IMR-90 (cell line): ENCODE results near the gene PLCG2. TPM values are rescaled to one million over a fixed set of nuclear protein-coding genes. Genes with fewer than 3 reads are reported as not detected.

Experiments used
- ATAC-seq: fragments of 200-7000 bp; cut with Tn5 transposase; 2 replicates; pipeline ENCODE4 v1.9.1; 2020; ENCODE audit warnings: low read depth, mild to moderate bottlenecking, moderate library complexity
- BruUV-seq: library from RNA; stranded (reverse); fragments of 400-500 nt; replicated peaks from 2 replicates; lab custom pipeline; 2021; lab: Mats Ljungman, UMichigan
- CTCF ChIA-PET: fragments of 300-600 bp; formaldehyde crosslinking; extraction: SDS; loops from one replicate; lab custom pipeline; 2021; ENCODE audit warnings: antibody characterized with exemption; lab: Yijun Ruan, JAX
- POLR2A ChIA-PET: fragments of 300-600 bp; sonication (Branson Sonifier 250); formaldehyde crosslinking; loops from one replicate; lab custom pipeline; 2022; ENCODE audit warnings: antibody characterized with exemption; ENCODE audit not compliant: unreplicated experiment; lab: Charles Lee
- DNase-seq: peaks from one replicate; pipeline ENCODE4 v3.0.0; 2013
- H2AFZ ChIP-seq: replicated peaks from 2 replicates; pipeline ENCODE3; 2013; ENCODE audit warnings: low read length, mild to moderate bottlenecking; ENCODE audit not compliant: poor library complexity
- H2AK5ac ChIP-seq: 2 replicates; pipeline ENCODE4 v1.6.1; 2013; ENCODE audit warnings: low read depth, low read length, inconsistent platforms
- H2AK9ac ChIP-seq: replicated peaks from 2 replicates; pipeline ENCODE3; 2013; ENCODE audit warnings: mild to moderate bottlenecking, low read depth, low read length, moderate library complexity; ENCODE audit not compliant: poor library complexity
- H2BK120ac ChIP-seq: 2 replicates; pipeline ENCODE4 v1.6.1; 2013; ENCODE audit warnings: low read depth, low read length, inconsistent platforms
- H2BK15ac ChIP-seq: 3 replicates; pipeline ENCODE4 v1.6.1; 2013; ENCODE audit warnings: low read depth, low read length, inconsistent platforms
- H2BK20ac ChIP-seq: 2 replicates; pipeline ENCODE4 v1.6.1; 2013; ENCODE audit warnings: low read depth, mild to moderate bottlenecking, inconsistent platforms, low read length, moderate library complexity
- H2BK5ac ChIP-seq: 2 replicates; pipeline ENCODE4 v1.6.1; 2013; ENCODE audit warnings: mild to moderate bottlenecking, low read depth, low read length, inconsistent platforms; ENCODE audit not compliant: poor library complexity, severe bottlenecking
- H3K14ac ChIP-seq: replicated peaks from 2 replicates; pipeline ENCODE4 v1.6.1; 2013; ENCODE audit warnings: low read depth, low read length, inconsistent platforms
- H3K18ac ChIP-seq: 2 replicates; pipeline ENCODE4 v1.6.1; 2013; ENCODE audit warnings: low read depth, low read length, control low read depth
- H3K23ac ChIP-seq: 2 replicates; pipeline ENCODE4 v1.6.1; 2013; ENCODE audit warnings: low read depth, low read length, inconsistent platforms
- H3K27ac ChIP-seq: 2 replicates; pipeline ENCODE4 v1.5.1; 2013; ENCODE audit warnings: mild to moderate bottlenecking, control low read depth, low read length; ENCODE audit not compliant: insufficient read depth
- H3K27me3 ChIP-seq: 2 replicates; pipeline ENCODE4 v1.6.1; 2013; ENCODE audit warnings: low read length; ENCODE audit not compliant: control insufficient read depth, insufficient read depth
- H3K36me3 ChIP-seq: 2 replicates; pipeline ENCODE4 v1.6.1; 2013; ENCODE audit warnings: low read length, mixed read lengths; ENCODE audit not compliant: control insufficient read depth, insufficient read depth
- H3K4ac ChIP-seq: 2 replicates; pipeline ENCODE4 v1.6.1; 2013; ENCODE audit warnings: low read depth, low read length, inconsistent platforms
- H3K4me1 ChIP-seq: 2 replicates; pipeline ENCODE4 v1.6.1; 2013; ENCODE audit warnings: low read length, mixed read lengths; ENCODE audit not compliant: control insufficient read depth, insufficient read depth
- H3K4me2 ChIP-seq: 2 replicates; pipeline ENCODE4 v1.6.1; 2013; ENCODE audit warnings: low read depth, mild to moderate bottlenecking, control low read depth, low read length, moderate library complexity
- H3K4me3 ChIP-seq: 2 replicates; pipeline ENCODE4 v1.5.1; 2013; ENCODE audit warnings: low read depth, mild to moderate bottlenecking, control low read depth, low read length, moderate library complexity; ENCODE audit not compliant: insufficient read depth
- H3K56ac ChIP-seq: 2 replicates; pipeline ENCODE4 v1.6.1; 2013; ENCODE audit warnings: low read length, inconsistent platforms; ENCODE audit not compliant: insufficient read depth; ENCODE audit errors: extremely low read depth
- H3K79me1 ChIP-seq, 2 experiments: 2 replicates each; pipeline ENCODE4 v1.6.1; 2013; ENCODE audit warnings: low read length in 2 of 2, inconsistent platforms in 1 of 2, low read depth in 1 of 2
- H3K9ac ChIP-seq: 2 replicates; pipeline ENCODE4 v1.6.1; 2013; ENCODE audit warnings: low read depth, low read length, control low read depth
- H3K9me1 ChIP-seq: 2 replicates; pipeline ENCODE4 v1.6.1; 2013; ENCODE audit warnings: low read length, inconsistent platforms; ENCODE audit not compliant: insufficient read depth
- H3K9me3 ChIP-seq: 2 replicates; pipeline ENCODE4 v1.6.1; 2013; ENCODE audit warnings: low read length; ENCODE audit not compliant: control insufficient read depth, insufficient read depth
- H4K20me1 ChIP-seq: 2 replicates; pipeline ENCODE4 v1.6.1; 2013; ENCODE audit warnings: low read length, inconsistent platforms; ENCODE audit not compliant: insufficient read depth
- H4K5ac ChIP-seq: 2 replicates; pipeline ENCODE4 v1.6.1; 2013; ENCODE audit warnings: mild to moderate bottlenecking, low read depth, low read length, control low read depth
- H4K8ac ChIP-seq, 2 experiments: 2 replicates each; pipeline ENCODE4 v1.6.1; 2013; ENCODE audit warnings: low read depth in 2 of 2, low read length in 2 of 2, control low read depth in 1 of 2, inconsistent platforms in 1 of 2
- H4K91ac ChIP-seq: 2 replicates; pipeline ENCODE4 v1.6.1; 2013; ENCODE audit warnings: low read depth, low read length, inconsistent platforms; ENCODE audit not compliant: insufficient read depth
- BHLHE40 ChIP-seq: fragments of 150-350 bp; IDR thresholded peaks from 2 replicates; pipeline ENCODE4 v1.6.1; 2016; ENCODE audit warnings: mild to moderate bottlenecking, low read depth, low read length
- FOS ChIP-seq: fragments of 150-350 bp; IDR thresholded peaks from 2 replicates; pipeline ENCODE4 v1.6.1; 2016; ENCODE audit warnings: low read depth, low read length
- MAFK ChIP-seq: IDR thresholded peaks from 2 replicates; pipeline ENCODE4 v1.6.1; 2012; ENCODE audit warnings: low read depth, low read length, improper control_type of control experiment
- MAZ ChIP-seq: IDR thresholded peaks from 2 replicates; pipeline ENCODE4 v1.6.1; 2012; ENCODE audit warnings: low read depth, mild to moderate bottlenecking, low read length, improper control_type of control experiment, moderate library complexity, borderline replicate concordance
- MXI1 ChIP-seq: IDR thresholded peaks from 2 replicates; pipeline ENCODE4 v1.6.1; 2012; ENCODE audit warnings: low read depth, mild to moderate bottlenecking, low read length, moderate library complexity, borderline replicate concordance
- POLR2A ChIP-seq: IDR thresholded peaks from 2 replicates; pipeline ENCODE4 v1.6.1; 2012; ENCODE audit warnings: mild to moderate bottlenecking, low read depth, low read length
- RCOR1 ChIP-seq: IDR thresholded peaks from 2 replicates; pipeline ENCODE4 v1.6.1; 2012; ENCODE audit warnings: mild to moderate bottlenecking, low read length, improper control_type of control experiment; ENCODE audit not compliant: insufficient replicate concordance
- SMC3 ChIP-seq: fragments of 150-350 bp; IDR thresholded peaks from 2 replicates; pipeline ENCODE4 v1.6.1; 2016; ENCODE audit warnings: low read depth, mild to moderate bottlenecking, antibody characterized with exemption, low read length, moderate library complexity
- WGBS, 2 experiments: methylation state at CpG; one replicate each; pipeline versions ENCODE4 v1.1.5 to v1.1.7; 2013; ENCODE audit warnings: missing lambda C conversion rate in 2 of 2; ENCODE audit not compliant: insufficient read length in 1 of 2; ENCODE audit errors: extremely low coverage in 2 of 2; 5-methylcytosine and 5-hydroxymethylcytosine counted together
- dilution Hi-C: fragments of 300-500 bp; cut with HindIII; formaldehyde crosslinking; loops from one replicate; pipeline ENCODE4 v1.14.3; 2018; ENCODE audit warnings: low sequenced_read_pairs; ENCODE audit not compliant: unreplicated experiment
- in situ Hi-C: fragments of 300-500 bp; cut with MboI; formaldehyde crosslinking; loops from 3 replicates; pipeline ENCODE4 v1.14.3; 2019; ENCODE audit warnings: low sequenced_read_pairs, inconsistent platforms, mixed read lengths
- intact Hi-C: fragments of 100-400 bp; cut with micrococcal nuclease; formaldehyde crosslinking; loops from 2 replicates; pipeline ENCODE4 v1.10.0; 2022
- polyA plus RNA-seq, 3 experiments: library from polyadenylated mRNA; depleted of rRNA; stranded (reverse); fragments of >200 nt; gene quantifications; 2 replicates each; pipeline ENCODE4 v1.2.3, GENCODE V29; 2012; ENCODE audit warnings: low replicate concordance in 1 of 3
- total RNA-seq: library from RNA; depleted of rRNA; stranded (reverse); fragments of >200 nt; gene quantifications from 2 replicates; pipeline ENCODE4 v1.2.3, GENCODE V29; 2012
- TF ChIP-seq, protein P1 (sequence below): fragments of 150-350 bp; IDR thresholded peaks from 2 replicates; pipeline ENCODE4 v1.6.1; 2017; ENCODE audit warnings: mild to moderate bottlenecking, antibody characterized with exemption, low read length, low read depth
- TF ChIP-seq, protein P2 (sequence below): fragments of 150-350 bp; IDR thresholded peaks from 2 replicates; pipeline ENCODE4 v1.6.1; 2016; ENCODE audit warnings: low read depth, mild to moderate bottlenecking, low read length, moderate library complexity, borderline replicate concordance
- TF ChIP-seq, protein P3 (sequence below): conservative IDR thresholded peaks from 2 replicates; pipeline ENCODE4 v1.5.1; 2012; ENCODE audit warnings: mild to moderate bottlenecking, low read depth, low read length, improper control_type of control experiment

Gene PLCG2
- total and polyA plus RNA-seq, 2 of the 4 experiments (the other 2 are of a cell fraction), result 0.14 to 0.18 TPM

DNA sequence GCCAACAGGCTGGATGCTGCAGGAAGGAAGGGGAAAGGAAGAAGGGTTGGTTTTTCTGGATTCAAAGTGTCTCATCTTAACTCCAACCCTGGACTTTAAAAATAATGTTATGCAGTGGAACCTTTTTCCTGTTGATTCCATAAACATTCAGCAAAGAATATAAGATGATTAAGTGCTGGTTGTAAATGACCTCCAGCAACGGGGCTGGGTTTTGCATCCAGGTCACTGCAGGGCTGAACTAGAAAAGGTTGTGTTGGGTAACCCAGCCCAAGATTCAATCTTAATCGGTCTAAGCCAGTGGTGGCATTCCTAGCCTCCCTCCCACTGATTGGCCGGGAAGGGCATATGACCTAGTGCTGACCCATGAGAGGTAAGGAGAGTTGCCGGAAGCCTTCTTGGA lies 34.2 kb upstream of the PLCG2 start:
- peaks cover 11% of the 10 kb centered on the region for H3K27me3 ChIP-seq
- BruUV-seq, result no TSS peak
- no peak overlapping the region for H3K23ac ChIP-seq
- H3K27ac ChIP-seq, result no peak overlapping the region
- H4K91ac ChIP-seq, result no peak overlapping the region
- no peak overlapping the region for H2BK120ac ChIP-seq
- dilution Hi-C loops, result no loop called here
- H3K9me3 ChIP-seq, result no peaks in the 10 kb centered on the region
- no peak overlapping the region for H3K9ac ChIP-seq
- ChIA-PET CTCF (no interaction called here), POLR2A (no interaction called here)
- H3K18ac ChIP-seq, result no peak overlapping the region
- no peak overlapping the region for H2AK5ac ChIP-seq
- no peak overlapping the region for H2AK9ac ChIP-seq
- intact Hi-C loops, result no loop called here
- in situ Hi-C loops, result loop anchor here (25.0 kb wide), 2 partner anchors 708 to 1558 kb away; partner anchors contain the start of gene ATMIN
- WGBS, 2 experiments, result no CpG with 5 or more reads among the region's 4 CpGs
- H4K8ac ChIP-seq, result peak overlapping the region; percentile 98 to 100; a peak in 1 of 4 replicates
- no peak for TF ChIP-seq RCOR1
- TF ChIP-seq POLR2A, result no peak
- TF ChIP-seq, protein P1, sequence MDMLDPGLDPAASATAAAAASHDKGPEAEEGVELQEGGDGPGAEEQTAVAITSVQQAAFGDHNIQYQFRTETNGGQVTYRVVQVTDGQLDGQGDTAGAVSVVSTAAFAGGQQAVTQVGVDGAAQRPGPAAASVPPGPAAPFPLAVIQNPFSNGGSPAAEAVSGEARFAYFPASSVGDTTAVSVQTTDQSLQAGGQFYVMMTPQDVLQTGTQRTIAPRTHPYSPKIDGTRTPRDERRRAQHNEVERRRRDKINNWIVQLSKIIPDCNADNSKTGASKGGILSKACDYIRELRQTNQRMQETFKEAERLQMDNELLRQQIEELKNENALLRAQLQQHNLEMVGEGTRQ, result no peak
- no peak for TF ChIP-seq MXI1
- TF ChIP-seq, protein P2, sequence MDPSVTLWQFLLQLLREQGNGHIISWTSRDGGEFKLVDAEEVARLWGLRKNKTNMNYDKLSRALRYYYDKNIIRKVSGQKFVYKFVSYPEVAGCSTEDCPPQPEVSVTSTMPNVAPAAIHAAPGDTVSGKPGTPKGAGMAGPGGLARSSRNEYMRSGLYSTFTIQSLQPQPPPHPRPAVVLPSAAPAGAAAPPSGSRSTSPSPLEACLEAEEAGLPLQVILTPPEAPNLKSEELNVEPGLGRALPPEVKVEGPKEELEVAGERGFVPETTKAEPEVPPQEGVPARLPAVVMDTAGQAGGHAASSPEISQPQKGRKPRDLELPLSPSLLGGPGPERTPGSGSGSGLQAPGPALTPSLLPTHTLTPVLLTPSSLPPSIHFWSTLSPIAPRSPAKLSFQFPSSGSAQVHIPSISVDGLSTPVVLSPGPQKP, result no peak
- TF ChIP-seq SMC3, result no peak
- no peak for TF ChIP-seq MAFK
- no peak for TF ChIP-seq BHLHE40
- no peak for TF ChIP-seq MAZ
- no peak for TF ChIP-seq FOS
- TF ChIP-seq, protein P3, sequence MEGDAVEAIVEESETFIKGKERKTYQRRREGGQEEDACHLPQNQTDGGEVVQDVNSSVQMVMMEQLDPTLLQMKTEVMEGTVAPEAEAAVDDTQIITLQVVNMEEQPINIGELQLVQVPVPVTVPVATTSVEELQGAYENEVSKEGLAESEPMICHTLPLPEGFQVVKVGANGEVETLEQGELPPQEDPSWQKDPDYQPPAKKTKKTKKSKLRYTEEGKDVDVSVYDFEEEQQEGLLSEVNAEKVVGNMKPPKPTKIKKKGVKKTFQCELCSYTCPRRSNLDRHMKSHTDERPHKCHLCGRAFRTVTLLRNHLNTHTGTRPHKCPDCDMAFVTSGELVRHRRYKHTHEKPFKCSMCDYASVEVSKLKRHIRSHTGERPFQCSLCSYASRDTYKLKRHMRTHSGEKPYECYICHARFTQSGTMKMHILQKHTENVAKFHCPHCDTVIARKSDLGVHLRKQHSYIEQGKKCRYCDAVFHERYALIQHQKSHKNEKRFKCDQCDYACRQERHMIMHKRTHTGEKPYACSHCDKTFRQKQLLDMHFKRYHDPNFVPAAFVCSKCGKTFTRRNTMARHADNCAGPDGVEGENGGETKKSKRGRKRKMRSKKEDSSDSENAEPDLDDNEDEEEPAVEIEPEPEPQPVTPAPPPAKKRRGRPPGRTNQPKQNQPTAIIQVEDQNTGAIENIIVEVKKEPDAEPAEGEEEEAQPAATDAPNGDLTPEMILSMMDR, result no peak
- H3K14ac ChIP-seq, result no peak overlapping the region
- no peak overlapping the region for H2BK15ac ChIP-seq
- no peak overlapping the region for H3K56ac ChIP-seq
- no peaks in the 10 kb centered on the region for H3K9me1 ChIP-seq
- H4K20me1 ChIP-seq, result no peaks in the 10 kb centered on the region
- DNase-seq, result no peak
- ATAC-seq, result no peak
- peak overlapping the region; percentile 63 for H2AFZ ChIP-seq
- no peak overlapping the region for H2BK20ac ChIP-seq
- no peak overlapping the region for H3K4me3 ChIP-seq
- no peaks in the 10 kb centered on the region for H3K79me1 ChIP-seq
- no peaks in the 10 kb centered on the region for H3K36me3 ChIP-seq
- H3K4me1 ChIP-seq, result peaks cover 2% of the 10 kb centered on the region; the same call in 1 of the 2 replicates
- no peak overlapping the region for H3K4me2 ChIP-seq
- H3K4ac ChIP-seq, result no peak overlapping the region
- no peak overlapping the region for H2BK5ac ChIP-seq
- peak overlapping the region; percentile 99; the same call in 1 of the 2 replicates for H4K5ac ChIP-seq
